Caco-2 (cell line): ENCODE measurements around the gene EFNA4. TPM values are rescaled to one million over a fixed set of nuclear protein-coding genes. Genes with fewer than 3 reads are reported as not detected.

Source experiments
- BruUV-seq: library from RNA; stranded (reverse); fragments of 400-500 nt; replicated peaks from 2 replicates; lab custom pipeline; 2021; lab: Mats Ljungman, UMichigan
- CTCF ChIA-PET: fragments of 300-600 bp; sonication (Branson Sonifier 250); formaldehyde crosslinking; loops from one replicate; lab custom pipeline; 2022; ENCODE audit warnings: antibody characterized with exemption; lab: Charles Lee
- POLR2A ChIA-PET: fragments of 300-600 bp; sonication (Branson Sonifier 250); formaldehyde crosslinking; loops from one replicate; lab custom pipeline; 2022; ENCODE audit warnings: antibody characterized with exemption; lab: Charles Lee
- DNase-seq, 2 experiments: peaks; one replicate each; pipeline versions ENCODE4 v3.0.0 to v3.0.0-alpha.2; 2020 to 2022
- H3K27me3 ChIP-seq: replicated peaks from 2 replicates; pipeline ENCODE4 v1.6.0; 2011; ENCODE audit warnings: low read length; ENCODE audit not compliant: control insufficient read depth, insufficient read depth
- H3K36me3 ChIP-seq: 2 replicates; pipeline ENCODE4 v1.5.1; 2011; ENCODE audit warnings: low read length; ENCODE audit not compliant: control insufficient read depth, insufficient read depth
- H3K4me1 ChIP-seq: fragments of 250-450 bp; sonication (Bioruptor Pico); 2 replicates; pipeline ENCODE4 v1.5.1; 2020; ENCODE audit warnings: mild to moderate bottlenecking
- H3K4me3 ChIP-seq: 2 replicates; pipeline ENCODE4 v1.5.1; 2011; ENCODE audit warnings: low read depth, mild to moderate bottlenecking, control low read depth, low read length
- H3K9me3 ChIP-seq: fragments of 250-450 bp; sonication (Bioruptor Pico); 2 replicates; pipeline ENCODE4 v1.5.1; 2020; ENCODE audit warnings: mild to moderate bottlenecking, moderate library complexity
- H3K27ac Mint-ChIP-seq: one replicate; pipeline ENCODE4 v1.8.0; 2022; ENCODE audit warnings: mixed read lengths; ENCODE audit not compliant: unreplicated experiment
- H3K27me3 Mint-ChIP-seq: one replicate; pipeline ENCODE4 v1.8.0; 2022; ENCODE audit warnings: mixed read lengths; ENCODE audit not compliant: insufficient read depth, unreplicated experiment
- H3K36me3 Mint-ChIP-seq: one replicate; pipeline ENCODE4 v1.8.0; 2022; ENCODE audit warnings: mild to moderate bottlenecking, mixed read lengths; ENCODE audit not compliant: insufficient read depth, unreplicated experiment
- H3K4me1 Mint-ChIP-seq: one replicate; pipeline ENCODE4 v1.8.0; 2022; ENCODE audit warnings: low read depth, mixed read lengths; ENCODE audit not compliant: unreplicated experiment
- H3K4me3 Mint-ChIP-seq: one replicate; pipeline ENCODE4 v1.8.0; 2022; ENCODE audit warnings: mild to moderate bottlenecking, moderate library complexity, mixed read lengths; ENCODE audit not compliant: unreplicated experiment
- H3K9me3 Mint-ChIP-seq: one replicate; pipeline ENCODE4 v1.8.0; 2022; ENCODE audit warnings: mixed read lengths; ENCODE audit not compliant: unreplicated experiment
- intact Hi-C: fragments of 100-400 bp; cut with micrococcal nuclease; formaldehyde crosslinking; loops from one replicate; pipeline ENCODE4 v1.10.0; 2022; ENCODE audit not compliant: unreplicated experiment
- total RNA-seq: library from RNA; stranded (reverse); gene quantifications from 2 replicates; pipeline ENCODE4 v1.2.3, GENCODE V29; 2022
- TF ChIP-seq, protein P1 (sequence below), 2 experiments: fragments of 200-600 bp in 1 of 2; IDR thresholded peaks; 1 replicate in 1 of 2; 2 replicates in 1 of 2; pipeline versions ENCODE4 v1.5.1 to v1.8.0; 2011 to 2022; ENCODE audit warnings: antibody characterized with exemption in 1 of 2, control low read depth in 1 of 2, inconsistent platforms in 1 of 2, low read depth in 1 of 2, low read length in 1 of 2, mild to moderate bottlenecking in 1 of 2, moderate library complexity in 1 of 2; ENCODE audit not compliant: insufficient read depth in 1 of 2, severe bottlenecking in 1 of 2, unreplicated experiment in 1 of 2

The EFNA4 gene
- total RNA-seq, 1 experiment from 2014 or later, result 13.8 TPM

DNA sequence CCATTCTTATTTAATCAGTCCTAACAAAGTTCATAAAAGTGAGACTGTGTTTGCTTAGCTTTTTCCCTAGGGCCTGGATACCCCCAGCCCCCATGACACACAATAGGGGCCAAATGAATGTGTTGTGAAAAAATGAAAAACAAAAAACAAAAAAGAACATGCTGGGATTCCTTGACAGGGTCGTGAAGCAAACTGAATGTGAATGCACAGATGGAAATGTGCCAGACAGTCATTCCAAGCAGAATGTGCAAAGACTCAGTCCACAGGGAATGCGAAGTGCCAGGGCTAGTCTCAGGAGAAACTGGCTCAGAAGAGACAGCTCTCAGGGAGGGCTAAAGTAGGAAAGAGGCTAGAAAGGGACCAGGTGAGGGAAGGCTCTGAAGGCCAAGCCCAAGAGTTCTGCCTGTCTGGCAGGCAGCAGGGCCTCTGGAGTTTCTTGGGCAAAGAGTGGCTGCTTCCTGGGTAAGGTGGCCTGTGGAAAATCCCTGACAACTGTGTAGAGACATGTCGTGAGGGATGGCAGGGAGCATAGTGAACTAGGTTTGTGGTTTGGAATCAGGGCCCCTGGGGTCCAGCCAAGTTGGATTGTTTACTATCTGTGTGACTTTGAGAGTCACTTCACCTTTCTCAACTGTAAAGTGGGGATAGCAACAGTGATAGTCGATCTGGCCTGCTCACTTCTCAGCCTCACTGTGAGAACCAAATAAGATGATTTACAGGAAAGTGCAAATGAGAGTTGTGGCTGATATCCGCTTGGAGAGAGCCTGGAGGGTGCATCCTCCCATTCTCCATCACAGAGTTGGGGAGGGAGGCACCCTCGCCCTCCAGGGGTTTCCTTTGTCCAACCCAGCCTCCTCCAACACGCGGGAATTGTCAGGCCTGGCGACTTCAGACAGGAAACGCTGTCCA lies 13.6 kb upstream of the EFNA4 start:
- CTCF ChIA-PET, result interaction anchor here (1.1 to 1.8 kb wide), 10 partner anchors 10 to 177 kb away, joined by 3 to 21 read pairs (median 8); partner anchors contain the start of genes EFNA4 and FLAD1
- peaks cover 19% of the 10 kb centered on the region for H3K4me1 Mint-ChIP-seq
- peak overlapping the region; percentile 86 for H3K27ac Mint-ChIP-seq
- H3K27me3 ChIP-seq, result no peaks in the 10 kb centered on the region
- no peaks in the 10 kb centered on the region for H3K36me3 Mint-ChIP-seq
- no peaks in the 10 kb centered on the region for H3K9me3 ChIP-seq
- H3K36me3 ChIP-seq, result no peaks in the 10 kb centered on the region
- DNase-seq, result no peak
- no peaks in the 10 kb centered on the region for H3K9me3 Mint-ChIP-seq
- TSS peak; percentile 75 for BruUV-seq
- H3K4me3 Mint-ChIP-seq, result peak overlapping the region; percentile 88
- TF ChIP-seq, protein P1, sequence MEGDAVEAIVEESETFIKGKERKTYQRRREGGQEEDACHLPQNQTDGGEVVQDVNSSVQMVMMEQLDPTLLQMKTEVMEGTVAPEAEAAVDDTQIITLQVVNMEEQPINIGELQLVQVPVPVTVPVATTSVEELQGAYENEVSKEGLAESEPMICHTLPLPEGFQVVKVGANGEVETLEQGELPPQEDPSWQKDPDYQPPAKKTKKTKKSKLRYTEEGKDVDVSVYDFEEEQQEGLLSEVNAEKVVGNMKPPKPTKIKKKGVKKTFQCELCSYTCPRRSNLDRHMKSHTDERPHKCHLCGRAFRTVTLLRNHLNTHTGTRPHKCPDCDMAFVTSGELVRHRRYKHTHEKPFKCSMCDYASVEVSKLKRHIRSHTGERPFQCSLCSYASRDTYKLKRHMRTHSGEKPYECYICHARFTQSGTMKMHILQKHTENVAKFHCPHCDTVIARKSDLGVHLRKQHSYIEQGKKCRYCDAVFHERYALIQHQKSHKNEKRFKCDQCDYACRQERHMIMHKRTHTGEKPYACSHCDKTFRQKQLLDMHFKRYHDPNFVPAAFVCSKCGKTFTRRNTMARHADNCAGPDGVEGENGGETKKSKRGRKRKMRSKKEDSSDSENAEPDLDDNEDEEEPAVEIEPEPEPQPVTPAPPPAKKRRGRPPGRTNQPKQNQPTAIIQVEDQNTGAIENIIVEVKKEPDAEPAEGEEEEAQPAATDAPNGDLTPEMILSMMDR (IDR thresholded peaks at IDR 0.05; ENCODE audit: insufficient read depth in 1 of 2, low read depth in 1 of 2, low read length in 1 of 2, severe bottlenecking in 1 of 2, unreplicated experiment in 1 of 2), result no peak
- H3K4me1 ChIP-seq, result peaks cover 20% of the 10 kb centered on the region
- no peaks in the 10 kb centered on the region for H3K27me3 Mint-ChIP-seq
- POLR2A ChIA-PET, result interaction anchor here (0.7 to 0.8 kb wide), 2 partner anchors 19 to 46 kb away, joined by 3 read pairs; no protein-coding TSS in a partner anchor
- peak overlapping the region; percentile 50 for H3K4me3 ChIP-seq
- intact Hi-C loops, result loop anchor here (1.0 to 2.0 kb wide), 4 partner anchors 11 to 123 kb away; partner anchors contain the start of genes KRTCAP2, TRIM46 and ZBTB7B

- BruUV-seq, result no TSS peak
- ChIA-PET POLR2A (interaction anchor here (0.5 to 1.0 kb wide), 10 partner anchors 9 to 146 kb away, joined by 3 to 9 read pairs (median 4); partner anchors contain the start of gene PMVK), CTCF (interaction anchor here (0.6 to 1.8 kb wide), 25 partner anchors 9 to 444 kb away, joined by 3 to 21 read pairs (median 5); partner anchors contain the start of genes EFNA4, FLAD1, KRTCAP2 and PMVK)
- Mint-ChIP-seq H3K36me3 (peaks cover 5% of the 10 kb centered on the region), H3K27ac (peak within 1 kb of the TSS; percentile 86), H3K27me3 (no peaks in the 10 kb centered on the region), H3K4me1 (peaks cover 19% of the 10 kb centered on the region), H3K9me3 (no peaks in the 10 kb centered on the region), H3K4me3 (peak within 1 kb of the TSS; percentile 88)
- Histone ChIP-seq H3K4me3 (peak within 1 kb of the TSS; percentile 61), H3K36me3 (no peaks in the 10 kb centered on the region), H3K9me3 (no peaks in the 10 kb centered on the region), H3K27me3 (no peaks in the 10 kb centered on the region), H3K4me1 (peaks cover 20% of the 10 kb centered on the region)
- peak; percentile 80 to 90 for DNase-seq
- intact Hi-C loops, result loop anchor here (1.0 to 2.0 kb wide), 4 partner anchors 11 to 123 kb away; partner anchors contain the start of genes KRTCAP2, TRIM46 and ZBTB7B
- TF ChIP-seq, protein P1 (IDR thresholded peaks at IDR 0.05; ENCODE audit: insufficient read depth in 1 of 2, low read depth in 1 of 2, low read length in 1 of 2, severe bottlenecking in 1 of 2, unreplicated experiment in 1 of 2), result peak; percentile 86 to 90
Observed at GRCh38 chr1:155050560-155051341, 12.8 kb upstream of the EFNA4 start, which contains the start of gene ADAM15. ADAM15 (plus strand) TSS chr1:155051316; CDS start chr1:155051387, 71 bp downstream.
